H1 (cell line): Measurements from ENCODE around the gene OR4Q2. TPM values are rescaled to one million over a fixed set of nuclear protein-coding genes. Genes with fewer than 3 reads are reported as not detected.

Experiments
- CTCF ChIA-PET: fragments of 300-600 bp; sonication (Branson Sonifier 250); formaldehyde crosslinking; loops from one replicate; lab custom pipeline; 2021; ENCODE audit not compliant: partially characterized antibody; lab: Charles Lee
- POLR2A ChIA-PET: fragments of 300-600 bp; sonication (Branson Sonifier 250); formaldehyde crosslinking; loops from one replicate; lab custom pipeline; 2021; ENCODE audit warnings: inconsistent platforms; ENCODE audit not compliant: partially characterized antibody; lab: Charles Lee
- DNase-seq, 2 experiments: peaks; one replicate each; pipeline versions ENCODE4 v3.0.0 to v3.0.0-alpha.2; 2010 to 2022; ENCODE audit warnings: low spot score in 2 of 2, low read depth in 1 of 2, mixed read lengths in 1 of 2
- FAIRE-seq: peaks from 2 replicates; lab custom pipeline; 2011; peaks lifted over from hg19 to GRCh38; lab: Jason Lieb, UNC
- H2AFZ ChIP-seq: 2 replicates; pipeline ENCODE4 v1.8.1; 2012; ENCODE audit warnings: low read length, inconsistent platforms
- H2AK5ac ChIP-seq: 2 replicates; pipeline ENCODE4 v1.6.1; 2013; ENCODE audit warnings: low read depth, low read length
- H2BK120ac ChIP-seq: replicated peaks from 2 replicates; pipeline ENCODE3; 2013; ENCODE audit warnings: low read depth, low read length, inconsistent platforms
- H2BK12ac ChIP-seq: 2 replicates; pipeline ENCODE4 v1.6.1; 2013; ENCODE audit warnings: low read depth, low read length
- H2BK15ac ChIP-seq: 2 replicates; pipeline ENCODE4 v1.6.1; 2013; ENCODE audit warnings: low read length
- H2BK20ac ChIP-seq: 2 replicates; pipeline ENCODE4 v1.6.1; 2013; ENCODE audit warnings: low read length
- H2BK5ac ChIP-seq: 2 replicates; pipeline ENCODE4 v1.6.1; 2013; ENCODE audit warnings: low read depth, low read length
- H3K14ac ChIP-seq: 2 replicates; pipeline ENCODE4 v1.6.1; 2013; ENCODE audit warnings: inconsistent platforms; ENCODE audit not compliant: insufficient read length
- H3K18ac ChIP-seq: 2 replicates; pipeline ENCODE4 v1.6.1; 2013; ENCODE audit warnings: low read length; ENCODE audit errors: extremely low read depth
- H3K23ac ChIP-seq: 2 replicates; pipeline ENCODE4 v1.6.1; 2013; ENCODE audit warnings: inconsistent platforms; ENCODE audit not compliant: insufficient read length
- H3K23me2 ChIP-seq: 2 replicates; pipeline ENCODE4 v1.6.1; 2013; ENCODE audit warnings: low read depth, low read length
- H3K27ac ChIP-seq: 2 replicates; pipeline ENCODE4 v1.6.1; 2011; ENCODE audit warnings: low read depth, low read length, inconsistent platforms
- H3K27me3 ChIP-seq, 4 experiments: replicated peaks in 1 of 4; 1 replicate in 1 of 4; 2 replicates in 3 of 4; pipeline versions ENCODE4 v1.6.1 to v1.8.1; 2011 to 2013; ENCODE audit warnings: low read length in 3 of 4, mild to moderate bottlenecking in 3 of 4, inconsistent platforms in 2 of 4, mixed read lengths in 2 of 4, moderate library complexity in 1 of 4; ENCODE audit not compliant: control insufficient read depth in 3 of 4, insufficient read depth in 3 of 4; ENCODE audit errors: extremely low read depth in 1 of 4
- H3K36me3 ChIP-seq, 4 experiments: 2 replicates each; pipeline versions ENCODE4 v1.6.1 to v1.8.1; 2011 to 2013; ENCODE audit warnings: mild to moderate bottlenecking in 4 of 4, low read length in 3 of 4, moderate library complexity in 2 of 4, control low read depth in 1 of 4, inconsistent platforms in 1 of 4; ENCODE audit not compliant: insufficient read depth in 4 of 4, control insufficient read depth in 2 of 4
- H3K4ac ChIP-seq: replicated peaks from 2 replicates; pipeline ENCODE3; 2013; ENCODE audit warnings: low read length, low read depth, mixed read lengths, inconsistent platforms; ENCODE audit not compliant: insufficient read length
- H3K4me1 ChIP-seq, 4 experiments: replicated peaks in 1 of 4; 1 replicate in 1 of 4; 2 replicates in 3 of 4; pipeline versions ENCODE4 v1.6.1 to v1.8.1; 2011 to 2013; ENCODE audit warnings: low read length in 3 of 4, inconsistent platforms in 2 of 4, mixed read lengths in 1 of 4; ENCODE audit not compliant: insufficient read depth in 4 of 4, control insufficient read depth in 3 of 4
- H3K4me2 ChIP-seq, 2 experiments: 2 replicates each; pipeline versions ENCODE4 v1.6.1 to v1.8.1; 2011 to 2013; ENCODE audit warnings: low read depth in 2 of 2, low read length in 2 of 2, control low read depth in 1 of 2, inconsistent platforms in 1 of 2, mild to moderate bottlenecking in 1 of 2; ENCODE audit not compliant: insufficient read depth in 1 of 2
- H3K4me3 ChIP-seq, 4 experiments: fragments of 200-600, 300-600 bp in 1 of 4; sonication (generic), shearing (Covaris generic), sonication (Bioruptor Twin) in 1 of 4; 2 replicates each; pipeline versions ENCODE4 v1.5.1 to v1.8.1; 2011 to 2016; ENCODE audit warnings: low read length in 4 of 4, low read depth in 3 of 4, control low read depth in 2 of 4, inconsistent platforms in 2 of 4, mild to moderate bottlenecking in 2 of 4, mixed read lengths in 1 of 4, moderate library complexity in 1 of 4; ENCODE audit not compliant: insufficient read depth in 2 of 4; ENCODE audit errors: extremely low read depth in 1 of 4
- H3K56ac ChIP-seq: replicated peaks from 2 replicates; pipeline ENCODE3; 2013; ENCODE audit warnings: low read depth, mild to moderate bottlenecking, mixed read lengths, low read length, inconsistent platforms; ENCODE audit not compliant: insufficient read length
- H3K79me1 ChIP-seq: 2 replicates; pipeline ENCODE4 v1.6.1; 2013; ENCODE audit warnings: low read depth, low read length, control low read depth
- H3K79me2 ChIP-seq, 2 experiments: 2 replicates each; pipeline versions ENCODE4 v1.6.1 to v1.8.1; 2012 to 2013; ENCODE audit warnings: low read length in 2 of 2, mild to moderate bottlenecking in 2 of 2, inconsistent platforms in 1 of 2; ENCODE audit not compliant: insufficient read depth in 2 of 2, control insufficient read depth in 1 of 2
- H3K9ac ChIP-seq, 4 experiments: replicated peaks in 1 of 4; 1 replicate in 1 of 4; 2 replicates in 3 of 4; pipeline versions ENCODE4 v1.6.1 to v1.8.1; 2011 to 2013; ENCODE audit warnings: low read depth in 3 of 4, low read length in 3 of 4, control low read depth in 2 of 4, mild to moderate bottlenecking in 2 of 4, moderate library complexity in 2 of 4, inconsistent platforms in 1 of 4; ENCODE audit errors: extremely low read depth in 1 of 4
- H3K9me3 ChIP-seq, 2 experiments: 2 replicates each; pipeline versions ENCODE4 v1.6.1 to v1.8.1; 2012 to 2013; ENCODE audit warnings: mild to moderate bottlenecking in 2 of 2, moderate library complexity in 2 of 2, control low read depth in 1 of 2, inconsistent platforms in 1 of 2, low read depth in 1 of 2, low read length in 1 of 2, mixed read lengths in 1 of 2; ENCODE audit not compliant: insufficient read depth in 2 of 2
- H4K20me1 ChIP-seq, 2 experiments: replicated peaks in 1 of 2; 2 replicates each; pipeline versions ENCODE3 to v1.8.1; 2011 to 2013; ENCODE audit warnings: inconsistent platforms in 2 of 2, low read length in 2 of 2, mild to moderate bottlenecking in 1 of 2; ENCODE audit not compliant: insufficient read depth in 2 of 2, control insufficient read depth in 1 of 2
- H4K5ac ChIP-seq: 2 replicates; pipeline ENCODE4 v1.6.1; 2013; ENCODE audit warnings: low read length, low read depth, mixed read lengths, inconsistent platforms; ENCODE audit not compliant: insufficient read length
- H4K8ac ChIP-seq: 2 replicates; pipeline ENCODE4 v1.8.0; 2013; ENCODE audit warnings: mild to moderate bottlenecking, moderate library complexity, low read length, inconsistent platforms; ENCODE audit not compliant: insufficient read depth; ENCODE audit errors: extremely low read depth
- H4K91ac ChIP-seq: replicated peaks from 2 replicates; pipeline ENCODE3; 2013; ENCODE audit warnings: low read length, mixed read lengths, inconsistent platforms; ENCODE audit not compliant: insufficient read length
- ASH2L ChIP-seq: fragments of 200-600, 300-600 bp; sonication (generic); IDR thresholded peaks from one replicate; pipeline ENCODE4 v1.7.1; 2017; ENCODE audit warnings: low read length
- BACH1 ChIP-seq: IDR thresholded peaks from 2 replicates; pipeline ENCODE4 v1.6.1; 2012; ENCODE audit warnings: low read length, improper control_type of control experiment
- CEBPB ChIP-seq: IDR thresholded peaks from 2 replicates; pipeline ENCODE4 v1.6.1; 2012; ENCODE audit warnings: low read depth, low read length
- CHD2 ChIP-seq: IDR thresholded peaks from 2 replicates; pipeline ENCODE4 v1.6.1; 2012; ENCODE audit warnings: low read length, improper control_type of control experiment
- GTF2F1 ChIP-seq: IDR thresholded peaks from 2 replicates; pipeline ENCODE4 v1.6.1; 2012; ENCODE audit warnings: low read depth, low read length, improper control_type of control experiment, borderline replicate concordance
- SAP30 ChIP-seq: fragments of 300-600 bp; sonication (generic); IDR thresholded peaks from 2 replicates; pipeline ENCODE4 v1.7.1; 2012; ENCODE audit warnings: low read length, moderate library complexity, mild to moderate bottlenecking, inconsistent platforms; ENCODE audit not compliant: insufficient read depth, insufficient replicate concordance
- YY1 ChIP-seq: IDR thresholded peaks from 2 replicates; pipeline ENCODE4 v1.6.1; 2011; ENCODE audit warnings: low read depth, mild to moderate bottlenecking, low read length
- WGBS, 2 experiments: shearing (Covaris generic) in 1 of 2; methylation state at CpG; one replicate each; pipeline versions ENCODE4 v1.1.6 to v1.1.7; 2013 to 2015; ENCODE audit warnings: low lambda C conversion rate in 2 of 2, mixed read lengths in 2 of 2, inconsistent platforms in 1 of 2, low coverage in 1 of 2, missing lambda C conversion rate in 1 of 2; ENCODE audit not compliant: insufficient replicate concordance in 2 of 2, insufficient coverage in 1 of 2, insufficient read length in 1 of 2; ENCODE audit errors: extremely low coverage in 1 of 2, missing lambda C conversion rate in 1 of 2; 5-methylcytosine and 5-hydroxymethylcytosine counted together
- polyA plus RNA-seq, 7 experiments: library from polyadenylated mRNA; depleted of rRNA in 3 of 7; stranded (reverse) in 5 of 7; unstranded in 2 of 7; fragments of >200 nt in 5 of 7; fragments of 200-250 nt in 2 of 7; gene quantifications; 1 replicate in 5 of 7; 2 replicates in 1 of 7; 4 replicates in 1 of 7; pipeline versions ENCODE4 v1.2.1 to v1.2.3, GENCODE V29; 2011 to 2013; ENCODE audit warnings: missing spikeins in 2 of 7, mixed read lengths in 2 of 7
- total RNA-seq: library from RNA; stranded (reverse); fragmentation: NEBNext Ultra II Directional; extraction: Animal tissue kit (Norgen Biotek cat#: 25700); gene quantifications from 2 replicates; pipeline ENCODE4 v1.2.1, GENCODE V29; 2021
- TF ChIP-seq, protein P1 (sequence below): IDR thresholded peaks from 2 replicates; pipeline ENCODE4 v1.6.1; 2012; ENCODE audit warnings: low read length, inconsistent platforms
- TF ChIP-seq, protein P2 (sequence below), 3 experiments: IDR thresholded peaks; 1 replicate in 2 of 3; 2 replicates in 1 of 3; pipeline versions ENCODE4 v1.5.1 to v1.6.1; 2011; ENCODE audit warnings: low read length in 3 of 3, mild to moderate bottlenecking in 3 of 3, inconsistent platforms in 2 of 3, low read depth in 1 of 3, moderate library complexity in 1 of 3; ENCODE audit not compliant: insufficient read depth in 1 of 3; ENCODE audit errors: control extremely low read depth in 1 of 3
- TF ChIP-seq, protein P3 (sequence below): IDR thresholded peaks from 2 replicates; pipeline ENCODE4 v1.6.1; 2012; ENCODE audit warnings: inconsistent platforms

The OR4Q2 gene
- total and polyA plus RNA-seq, 2 of the 8 experiments (the other 6 are each of a cell fraction or from before 2014, with no cell fraction given): not detected

DNA sequence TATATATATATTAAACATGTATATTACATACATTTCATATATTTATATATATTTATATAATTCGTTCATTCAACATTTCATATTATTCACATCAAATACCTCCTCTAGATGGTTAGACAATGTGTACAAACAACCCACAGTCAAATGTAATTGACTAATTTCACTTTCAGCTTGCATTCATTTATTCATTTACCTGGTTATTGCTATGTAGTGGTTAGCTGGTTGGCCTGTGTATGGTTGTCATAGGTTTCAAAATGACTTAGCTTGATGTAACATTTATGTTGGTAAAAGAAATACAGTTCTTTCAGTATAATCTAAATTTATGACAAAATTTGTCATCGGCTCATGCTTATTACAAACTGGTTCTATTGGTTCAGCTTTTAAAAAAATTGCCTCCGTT is 33.5 kb downstream of the OR4Q2 start:
- Histone ChIP-seq H2BK120ac (no peak overlapping the region), H4K20me1 (no peaks in the 10 kb centered on the region), H3K9me3 (peaks cover 38 to 44% of the 10 kb centered on the region in 2 experiments), H2BK20ac (no peak overlapping the region), H4K8ac (no peak overlapping the region), H4K5ac (no peak overlapping the region), H3K79me1 (no peaks in the 10 kb centered on the region), H2AK5ac (no peak overlapping the region), H2BK5ac (no peak overlapping the region), H3K27me3 (no peaks in the 10 kb centered on the region), H3K9ac (no peak overlapping the region), H3K4me3 (no peak overlapping the region), H3K79me2 (no peaks in the 10 kb centered on the region), H4K91ac (no peak overlapping the region), H3K56ac (no peak overlapping the region), H3K36me3 (no peaks in the 10 kb centered on the region; a peak in 1 of 8 replicates), H2BK12ac (no peak overlapping the region), H3K27ac (no peak overlapping the region), H2AFZ (no peak overlapping the region), H3K23me2 (no peaks in the 10 kb centered on the region), H3K4me2 (no peak overlapping the region), H3K18ac (no peak overlapping the region), H2BK15ac (no peak overlapping the region), H3K23ac (no peak overlapping the region), H3K14ac (no peak overlapping the region), H3K4me1 (no peaks in the 10 kb centered on the region), H3K4ac (no peak overlapping the region)
- FAIRE-seq: no peak
- no peak for DNase-seq
- ChIA-PET POLR2A (no interaction called here), CTCF (no interaction called here)
- no peak for TF ChIP-seq SAP30
- TF ChIP-seq ASH2L: no peak
- no peak for TF ChIP-seq BACH1
- TF ChIP-seq GTF2F1: no peak
- TF ChIP-seq CEBPB: no peak
- TF ChIP-seq, protein P1, sequence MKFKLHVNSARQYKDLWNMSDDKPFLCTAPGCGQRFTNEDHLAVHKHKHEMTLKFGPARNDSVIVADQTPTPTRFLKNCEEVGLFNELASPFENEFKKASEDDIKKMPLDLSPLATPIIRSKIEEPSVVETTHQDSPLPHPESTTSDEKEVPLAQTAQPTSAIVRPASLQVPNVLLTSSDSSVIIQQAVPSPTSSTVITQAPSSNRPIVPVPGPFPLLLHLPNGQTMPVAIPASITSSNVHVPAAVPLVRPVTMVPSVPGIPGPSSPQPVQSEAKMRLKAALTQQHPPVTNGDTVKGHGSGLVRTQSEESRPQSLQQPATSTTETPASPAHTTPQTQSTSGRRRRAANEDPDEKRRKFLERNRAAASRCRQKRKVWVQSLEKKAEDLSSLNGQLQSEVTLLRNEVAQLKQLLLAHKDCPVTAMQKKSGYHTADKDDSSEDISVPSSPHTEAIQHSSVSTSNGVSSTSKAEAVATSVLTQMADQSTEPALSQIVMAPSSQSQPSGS: no peak
- no peak for TF ChIP-seq YY1
- TF ChIP-seq, protein P2, sequence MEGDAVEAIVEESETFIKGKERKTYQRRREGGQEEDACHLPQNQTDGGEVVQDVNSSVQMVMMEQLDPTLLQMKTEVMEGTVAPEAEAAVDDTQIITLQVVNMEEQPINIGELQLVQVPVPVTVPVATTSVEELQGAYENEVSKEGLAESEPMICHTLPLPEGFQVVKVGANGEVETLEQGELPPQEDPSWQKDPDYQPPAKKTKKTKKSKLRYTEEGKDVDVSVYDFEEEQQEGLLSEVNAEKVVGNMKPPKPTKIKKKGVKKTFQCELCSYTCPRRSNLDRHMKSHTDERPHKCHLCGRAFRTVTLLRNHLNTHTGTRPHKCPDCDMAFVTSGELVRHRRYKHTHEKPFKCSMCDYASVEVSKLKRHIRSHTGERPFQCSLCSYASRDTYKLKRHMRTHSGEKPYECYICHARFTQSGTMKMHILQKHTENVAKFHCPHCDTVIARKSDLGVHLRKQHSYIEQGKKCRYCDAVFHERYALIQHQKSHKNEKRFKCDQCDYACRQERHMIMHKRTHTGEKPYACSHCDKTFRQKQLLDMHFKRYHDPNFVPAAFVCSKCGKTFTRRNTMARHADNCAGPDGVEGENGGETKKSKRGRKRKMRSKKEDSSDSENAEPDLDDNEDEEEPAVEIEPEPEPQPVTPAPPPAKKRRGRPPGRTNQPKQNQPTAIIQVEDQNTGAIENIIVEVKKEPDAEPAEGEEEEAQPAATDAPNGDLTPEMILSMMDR (IDR thresholded peaks at IDR 0.05; ENCODE audit: control extremely low read depth in 1 of 3, insufficient read depth in 1 of 3, low read depth in 1 of 3, low read length in 3 of 3): no peak
- TF ChIP-seq, protein P3, sequence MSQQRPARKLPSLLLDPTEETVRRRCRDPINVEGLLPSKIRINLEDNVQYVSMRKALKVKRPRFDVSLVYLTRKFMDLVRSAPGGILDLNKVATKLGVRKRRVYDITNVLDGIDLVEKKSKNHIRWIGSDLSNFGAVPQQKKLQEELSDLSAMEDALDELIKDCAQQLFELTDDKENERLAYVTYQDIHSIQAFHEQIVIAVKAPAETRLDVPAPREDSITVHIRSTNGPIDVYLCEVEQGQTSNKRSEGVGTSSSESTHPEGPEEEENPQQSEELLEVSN: no peak
- TF ChIP-seq CHD2: no peak
- 65% methylated on average over 3 of the region's 3 CpGs; no CpG with 5 or more reads in 1 of the 2 experiments for WGBS, 2 experiments
